HEK293T (cell line): ENCODE data around the gene KCNMA1.

Experiments
- CTCF ChIA-PET: fragments of 350-600 bp; formaldehyde crosslinking; extraction: SDS; loops from one replicate; lab custom pipeline; 2021; ENCODE audit warnings: antibody characterized with exemption, inconsistent platforms; lab: Yijun Ruan, JAX
- POLR2A ChIA-PET: fragments of 350-600 bp; formaldehyde crosslinking; extraction: SDS; loops from one replicate; lab custom pipeline; 2020; ENCODE audit warnings: antibody characterized with exemption, inconsistent platforms; lab: Yijun Ruan, JAX
- DNase-seq: peaks from one replicate; pipeline ENCODE4 v3.0.0; 2012; ENCODE audit warnings: mixed read lengths; ENCODE audit errors: extremely low spot score
- ARNT ChIP-seq: fragments of 450-650 bp; IDR thresholded peaks from 2 replicates; pipeline ENCODE4 v1.6.1; 2017; ENCODE audit warnings: mild to moderate bottlenecking
- BHLHE40 ChIP-seq: fragments of 450-650 bp; IDR thresholded peaks from 2 replicates; pipeline ENCODE4 v1.6.1; 2016; ENCODE audit warnings: mild to moderate bottlenecking, moderate library complexity, borderline replicate concordance
- CTBP1 ChIP-seq: fragments of 450-650 bp; IDR thresholded peaks from 2 replicates; pipeline ENCODE4 v1.6.1; 2016; ENCODE audit warnings: borderline replicate concordance
- ELF4 ChIP-seq: fragments of 450-650 bp; IDR thresholded peaks from 2 replicates; pipeline ENCODE4 v1.6.1; 2017; ENCODE audit warnings: antibody characterized with exemption
- FOXA1 ChIP-seq: fragments of 450-650 bp; IDR thresholded peaks from 2 replicates; pipeline ENCODE4 v1.6.1; 2016; ENCODE audit warnings: mild to moderate bottlenecking
- FOXK2 ChIP-seq: fragments of 450-650 bp; IDR thresholded peaks from 2 replicates; pipeline ENCODE4 v1.6.1; 2016; ENCODE audit warnings: mild to moderate bottlenecking
- FOXM1 ChIP-seq: fragments of 450-650 bp; IDR thresholded peaks from 2 replicates; pipeline ENCODE4 v1.6.1; 2017; ENCODE audit warnings: mild to moderate bottlenecking, borderline replicate concordance
- HDGF ChIP-seq: fragments of 450-650 bp; IDR thresholded peaks from 2 replicates; pipeline ENCODE4 v1.6.1; 2017; ENCODE audit warnings: antibody characterized with exemption, borderline replicate concordance
- L3MBTL2 ChIP-seq: fragments of 450-650 bp; conservative IDR thresholded peaks from 2 replicates; pipeline ENCODE4 v1.6.1; 2016; ENCODE audit warnings: mild to moderate bottlenecking
- LEF1 ChIP-seq: fragments of 450-650 bp; IDR thresholded peaks from 2 replicates; pipeline ENCODE4 v1.6.1; 2017; ENCODE audit warnings: mild to moderate bottlenecking, borderline replicate concordance
- NFRKB ChIP-seq: fragments of 450-650 bp; IDR thresholded peaks from 2 replicates; pipeline ENCODE4 v1.6.1; 2016; ENCODE audit warnings: mild to moderate bottlenecking, moderate library complexity
- SP1 ChIP-seq: fragments of 450-650 bp; IDR thresholded peaks from 2 replicates; pipeline ENCODE4 v1.6.1; 2017
- SUZ12 ChIP-seq: fragments of 450-650 bp; IDR thresholded peaks from 2 replicates; pipeline ENCODE4 v1.6.1; 2016; ENCODE audit warnings: mild to moderate bottlenecking
- TARDBP ChIP-seq: fragments of 450-650 bp; IDR thresholded peaks from 2 replicates; pipeline ENCODE4 v1.6.1; 2016
- ZNF384 ChIP-seq: fragments of 450-650 bp; IDR thresholded peaks from 2 replicates; pipeline ENCODE4 v1.6.1; 2016
- TF ChIP-seq, protein P1 (sequence below): fragments of 450-650 bp; IDR thresholded peaks from 2 replicates; pipeline ENCODE4 v1.6.1; 2016

The KCNMA1 gene

DNA sequence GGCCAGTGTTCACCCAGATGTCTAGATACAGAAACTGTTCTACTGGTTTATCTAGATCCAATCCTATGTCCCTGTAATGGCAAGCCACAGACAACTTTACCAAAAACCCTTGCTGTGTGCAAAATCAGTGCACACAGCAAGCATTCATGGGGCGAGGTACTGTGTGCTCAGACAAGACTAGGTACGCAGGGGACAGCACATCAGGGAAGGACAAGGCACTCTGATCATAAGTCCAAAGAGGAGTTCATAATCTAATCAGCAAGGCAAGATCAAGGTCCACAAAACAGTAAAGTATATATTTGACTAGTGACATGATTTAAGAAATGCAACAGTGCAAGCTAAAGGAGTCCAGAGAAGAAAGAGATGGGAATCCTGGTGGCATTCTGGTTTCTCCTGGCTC is 25.9 kb downstream of the KCNMA1 start:
- ChIA-PET POLR2A (no interaction called here), CTCF (no interaction called here)
- TF ChIP-seq TARDBP (no peak), ELF4 (no peak), BHLHE40 (no peak), FOXK2 (no peak), ZNF384 (no peak), L3MBTL2 (no peak)
- no peak for DNase-seq

DNA sequence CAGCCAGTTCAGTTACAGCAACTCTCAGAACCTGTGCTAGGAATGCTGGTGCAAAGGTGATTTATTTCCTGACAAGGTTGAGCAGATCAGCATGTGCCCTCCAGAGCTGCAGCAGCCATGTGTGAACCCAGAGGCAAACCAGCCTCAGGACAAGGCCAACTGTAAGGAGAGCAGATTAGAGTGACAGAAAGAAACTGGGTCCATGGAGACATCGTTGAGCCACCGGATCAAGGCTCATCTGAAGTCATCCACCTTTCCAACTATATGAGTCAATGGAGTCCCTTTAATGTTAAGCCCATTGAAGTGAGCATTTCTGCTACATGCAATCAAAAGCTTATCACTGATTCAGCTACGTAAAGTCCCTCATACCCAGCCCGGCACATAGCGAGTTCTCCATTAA is 26.4 kb downstream of the KCNMA1 start:
- ChIA-PET CTCF (interaction anchor here (0.6 kb wide), 1 partner anchor 45 kb away, joined by 3 read pairs; no protein-coding TSS in a partner anchor), POLR2A (no interaction called here)
- TF ChIP-seq TARDBP = no peak
- no peak for TF ChIP-seq FOXK2
- no peak for TF ChIP-seq L3MBTL2
- TF ChIP-seq CTBP1 = no peak
- TF ChIP-seq, protein P1, sequence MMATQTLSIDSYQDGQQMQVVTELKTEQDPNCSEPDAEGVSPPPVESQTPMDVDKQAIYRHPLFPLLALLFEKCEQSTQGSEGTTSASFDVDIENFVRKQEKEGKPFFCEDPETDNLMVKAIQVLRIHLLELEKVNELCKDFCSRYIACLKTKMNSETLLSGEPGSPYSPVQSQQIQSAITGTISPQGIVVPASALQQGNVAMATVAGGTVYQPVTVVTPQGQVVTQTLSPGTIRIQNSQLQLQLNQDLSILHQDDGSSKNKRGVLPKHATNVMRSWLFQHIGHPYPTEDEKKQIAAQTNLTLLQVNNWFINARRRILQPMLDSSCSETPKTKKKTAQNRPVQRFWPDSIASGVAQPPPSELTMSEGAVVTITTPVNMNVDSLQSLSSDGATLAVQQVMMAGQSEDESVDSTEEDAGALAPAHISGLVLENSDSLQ = no peak
- no peak for TF ChIP-seq FOXA1
- TF ChIP-seq FOXM1 = no peak
- no peak for TF ChIP-seq NFRKB
- TF ChIP-seq ZNF384 = no peak
- no peak for TF ChIP-seq LEF1
- TF ChIP-seq BHLHE40 = no peak
- no peak for TF ChIP-seq ELF4
- TF ChIP-seq ARNT = no peak
- no peak for TF ChIP-seq SP1
- TF ChIP-seq SUZ12 = no peak
- TF ChIP-seq HDGF = no peak
- no peak for DNase-seq

DNA sequence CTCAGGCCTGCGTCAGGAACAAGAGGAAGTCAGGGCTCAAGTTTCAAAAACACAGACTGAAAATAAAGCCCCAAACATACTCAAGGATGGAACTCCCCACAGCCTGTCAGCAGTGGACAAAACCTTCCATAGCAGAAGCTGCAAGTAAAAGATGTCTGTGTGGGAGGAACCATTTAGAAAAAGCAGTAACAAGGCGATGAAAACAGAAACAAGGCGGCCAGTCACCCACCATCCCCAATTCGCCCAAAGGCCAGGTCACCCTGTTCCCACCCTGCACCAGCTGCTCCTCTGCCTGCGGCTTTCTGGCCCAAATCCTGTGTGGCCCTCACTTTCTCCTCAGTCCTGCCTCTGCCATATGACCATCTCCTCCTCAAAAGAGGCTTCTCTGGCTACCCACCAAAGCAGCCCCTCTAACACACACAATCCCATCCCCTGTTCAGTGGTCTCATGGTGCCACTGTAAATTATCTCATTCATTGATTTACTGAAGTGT is 27.8 kb downstream of the KCNMA1 start:
- ChIA-PET POLR2A (no interaction called here), CTCF (no interaction called here)
- TF ChIP-seq FOXM1 (no peak), CTBP1 (no peak), ELF4 (no peak), ARNT (no peak), LEF1 (no peak), FOXA1 (no peak), L3MBTL2 (no peak), FOXK2 (no peak), NFRKB (no peak), HDGF (no peak), BHLHE40 (no peak), SP1 (no peak), SUZ12 (no peak), ZNF384 (no peak), TARDBP (no peak)
- TF ChIP-seq, protein P1 = no peak
- DNase-seq = no peak

GRCh38 chr10:77608281-77608680 is 29.3 kb downstream of the KCNMA1 start:
- TF ChIP-seq NFRKB (no peak), BHLHE40 (no peak), L3MBTL2 (no peak), ELF4 (no peak), FOXM1 (no peak), CTBP1 (no peak), ZNF384 (no peak), FOXK2 (no peak), TARDBP (no peak)
- no peak for DNase-seq
- POLR2A ChIA-PET = no interaction called here
- CTCF ChIA-PET = no interaction called here

DNA sequence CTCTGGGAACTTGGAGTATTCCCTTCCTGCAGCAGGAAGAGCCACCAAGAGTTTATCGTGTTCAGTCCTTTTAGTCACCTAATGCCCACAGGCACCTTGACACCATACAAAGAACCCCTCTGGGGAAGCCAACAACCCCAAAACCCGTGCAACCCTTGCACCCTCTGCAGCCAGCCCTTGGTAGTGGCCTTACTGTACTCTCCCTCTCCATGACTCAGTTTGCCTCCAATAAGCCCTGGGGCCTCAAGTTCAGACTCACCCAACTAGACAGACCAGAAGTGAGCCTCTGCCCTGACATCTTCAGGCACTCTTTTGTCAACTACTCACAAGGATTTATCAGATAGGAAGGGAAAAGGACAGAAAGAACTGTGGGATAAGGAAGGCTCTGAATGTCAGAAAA is 30.9 kb downstream of the KCNMA1 start:
- TF ChIP-seq FOXA1 (no peak), CTBP1 (no peak)
- ChIA-PET POLR2A (no interaction called here), CTCF (no interaction called here)
- no peak for DNase-seq

DNA sequence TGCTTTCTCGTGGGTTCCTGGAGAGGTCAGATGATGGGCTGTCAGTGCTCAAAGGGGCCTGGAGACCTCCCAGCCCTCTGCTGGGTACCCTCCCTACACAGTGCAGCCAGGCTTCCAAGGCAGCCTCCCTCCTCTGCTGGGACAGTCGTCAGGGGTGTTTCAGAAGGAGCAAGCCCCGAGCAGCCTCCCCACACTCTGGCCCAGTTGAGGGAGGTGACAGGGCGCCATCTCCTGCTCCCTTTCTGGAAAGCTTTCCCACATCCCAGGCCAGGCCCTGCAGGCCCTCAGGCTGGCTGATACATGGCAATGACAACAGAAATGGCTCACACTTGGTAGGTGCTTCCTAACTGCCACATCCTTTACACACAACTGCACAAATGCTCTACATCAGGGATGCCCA is 32.1 kb downstream of the KCNMA1 start:
- ChIA-PET POLR2A (no interaction called here), CTCF (no interaction called here)
- no peak for TF ChIP-seq NFRKB
- no peak for TF ChIP-seq FOXK2
- TF ChIP-seq L3MBTL2 = no peak
- TF ChIP-seq SUZ12 = no peak
- no peak for TF ChIP-seq FOXA1
- no peak for TF ChIP-seq TARDBP
- TF ChIP-seq, protein P1 = no peak
- no peak for TF ChIP-seq ZNF384
- TF ChIP-seq HDGF = no peak
- no peak for TF ChIP-seq SP1
- no peak for TF ChIP-seq ARNT
- no peak for DNase-seq
